Fibroblast of lung (primary cell): Measurements from ENCODE around the gene SPOCK1.

Experiments
- CTCF ChIP-seq, 2 donors: IDR thresholded peaks in 1 of 2; conservative IDR thresholded peaks in 1 of 2; 1 replicate in 1 of 2; 2 replicates in 1 of 2; pipeline ENCODE4 v1.5.1; 2011 to 2012; ENCODE audit warnings: low read length in 2 of 2, control low read depth in 1 of 2, inconsistent platforms in 1 of 2, low read depth in 1 of 2, mild to moderate bottlenecking in 1 of 2
- EZH2 ChIP-seq: IDR thresholded peaks from 2 replicates; pipeline ENCODE4 v1.5.1; 2012; ENCODE audit warnings: low read length, control low read depth, mild to moderate bottlenecking; ENCODE audit errors: missing control alignments

GRCh38 chr5:137335493-137335892 lies 163.6 kb downstream of the SPOCK1 start:
- TF ChIP-seq CTCF (conservative IDR thresholded peaks at IDR 0.05 in 1 of 2, IDR thresholded peaks at IDR 0.05 in 1 of 2; ENCODE audit: low read depth in 1 of 2, low read length in 2 of 2) (no peak), EZH2 (no peak)
